Hepatocyte (in vitro differentiated cells): Measurements from ENCODE around the gene ATAD2B.

Source experiments
- CTCF ChIP-seq: fragments of 200-600 bp; sonication (generic); IDR thresholded peaks from 2 replicates; pipeline ENCODE4 v1.5.1; 2016; ENCODE audit warnings: antibody characterized with exemption, mild to moderate bottlenecking; ENCODE audit not compliant: poor library complexity
- EZH2phosphoT487 ChIP-seq: fragments of 200-600 bp; sonication (generic); IDR thresholded peaks from one replicate; pipeline ENCODE4 v1.6.1; 2018; ENCODE audit warnings: antibody characterized with exemption, mild to moderate bottlenecking, low read depth, moderate library complexity; ENCODE audit not compliant: unreplicated experiment, severe bottlenecking

- no peak for TF ChIP-seq CTCF
- no peak for TF ChIP-seq EZH2phosphoT487
Observed at GRCh38 chr2:23941644-23942043, 14.7 kb upstream of the ATAD2B start.
